GM19395 (cell line): ENCODE data around the gene SCYL1.

Experiments
- ATAC-seq: cut with Tn5 transposase; IDR thresholded peaks from one replicate; pipeline ENCODE4 v1.9.1; 2021; ENCODE audit warnings: mild to moderate bottlenecking, moderate library complexity; ENCODE audit not compliant: unreplicated experiment

SCYL1 gene

GRCh38 chr11:65551572-65552387, 26.9 kb downstream of the SCYL1 start:
- ATAC-seq, result no peak

- ATAC-seq, result no peak
Measured at GRCh38 chr11:65552388-65552951, 27.6 kb downstream of the SCYL1 start.

GRCh38 chr11:65553301-65554001, 28.6 kb downstream of the SCYL1 start:
- ATAC-seq, result no peak

- no peak for ATAC-seq
Measured at GRCh38 chr11:65554057-65554818, 29.4 kb downstream of the SCYL1 start.

GRCh38 chr11:65554842-65555430, 30.1 kb downstream of the SCYL1 start:
- ATAC-seq, result no peak

GRCh38 chr11:65555693-65556231, 30.9 kb downstream of the SCYL1 start:
- ATAC-seq, result no peak

GRCh38 chr11:65556470-65557279, 31.8 kb downstream of the SCYL1 start:
- ATAC-seq, result no peak

- no peak for ATAC-seq
Measured at GRCh38 chr11:65557280-65558001, 32.6 kb downstream of the SCYL1 start.

GRCh38 chr11:65558002-65558929, 33.4 kb downstream of the SCYL1 start, which contains the start of gene LTBP3:
LTBP3 (minus strand) TSS chr11:65558359; CDS start chr11:65557959, 400 bp downstream.
- no peak for ATAC-seq

- no peak for ATAC-seq
Measured at GRCh38 chr11:65558930-65559509, 34.1 kb downstream of the SCYL1 start.

- ATAC-seq, result no peak
Measured at GRCh38 chr11:65559535-65559934, 34.7 kb downstream of the SCYL1 start.

GRCh38 chr11:65559951-65560537, 35.2 kb downstream of the SCYL1 start:
- no peak for ATAC-seq

GRCh38 chr11:65560555-65561418, 35.9 kb downstream of the SCYL1 start:
- no peak for ATAC-seq

GRCh38 chr11:65562020-65562419, 37.1 kb downstream of the SCYL1 start:
- ATAC-seq, result no peak

GRCh38 chr11:65562788-65563187, 37.9 kb downstream of the SCYL1 start:
- ATAC-seq, result no peak

GRCh38 chr11:65563601-65564000, 38.7 kb downstream of the SCYL1 start:
- no peak for ATAC-seq
